HUES6 (cell line): ENCODE data around the gene PDCD2L.
A peak's percentile ranks its signal among the peaks of the same experiment; 100 is the strongest.

Experiments used
- H3K27ac ChIP-seq: 2 replicates; pipeline ENCODE4 v1.7.0; 2013; ENCODE audit warnings: low read depth, mild to moderate bottlenecking, low read length, inconsistent platforms
- H3K27me3 ChIP-seq: 2 replicates; pipeline ENCODE4 v1.6.1; 2013; ENCODE audit warnings: low read length; ENCODE audit not compliant: control insufficient read depth, insufficient read depth
- H3K36me3 ChIP-seq: 2 replicates; pipeline ENCODE4 v1.6.1; 2013; ENCODE audit warnings: low read length; ENCODE audit not compliant: control insufficient read depth, insufficient read depth
- H3K4me1 ChIP-seq: 2 replicates; pipeline ENCODE4 v1.6.1; 2013; ENCODE audit warnings: low read length; ENCODE audit not compliant: control insufficient read depth, insufficient read depth
- H3K4me3 ChIP-seq: 2 replicates; pipeline ENCODE4 v1.5.1; 2013; ENCODE audit warnings: low read depth, low read length
- H3K9ac ChIP-seq: one replicate; pipeline ENCODE4 v1.6.1; 2013; ENCODE audit warnings: mild to moderate bottlenecking, low read length
- H3K9me3 ChIP-seq: 2 replicates; pipeline ENCODE4 v1.6.1; 2013; ENCODE audit warnings: low read depth, low read length; ENCODE audit not compliant: control insufficient read depth, insufficient read depth

The PDCD2L gene

GRCh38 chr19:34426096-34426661, 22.0 kb downstream of the PDCD2L start:
- Histone ChIP-seq H3K9ac (no peak overlapping the region), H3K36me3 (peaks cover 37% of the 10 kb centered on the region), H3K27ac (no peak overlapping the region), H3K4me1 (peaks cover 5% of the 10 kb centered on the region; the same call in 1 of the 2 replicates), H3K4me3 (no peak overlapping the region), H3K27me3 (no peaks in the 10 kb centered on the region), H3K9me3 (no peaks in the 10 kb centered on the region)

GRCh38 chr19:34428549-34429285, 24.5 kb downstream of the PDCD2L start:
- peaks cover 47% of the 10 kb centered on the region for H3K36me3 ChIP-seq
- peak overlapping the region; percentile 93 for H3K9ac ChIP-seq
- no peaks in the 10 kb centered on the region for H3K27me3 ChIP-seq
- no peaks in the 10 kb centered on the region for H3K9me3 ChIP-seq
- H3K27ac ChIP-seq = peak overlapping the region; percentile 99
- H3K4me3 ChIP-seq = peak overlapping the region; percentile 100
- H3K4me1 ChIP-seq = peaks cover 5% of the 10 kb centered on the region; the same call in 1 of the 2 replicates

- H3K27ac ChIP-seq = no peak overlapping the region
- H3K9me3 ChIP-seq = no peaks in the 10 kb centered on the region
- H3K4me1 ChIP-seq = peaks cover 5% of the 10 kb centered on the region; the same call in 1 of the 2 replicates
- peak overlapping the region; percentile 100 for H3K4me3 ChIP-seq
- H3K9ac ChIP-seq = no peak overlapping the region
- no peaks in the 10 kb centered on the region for H3K27me3 ChIP-seq
- H3K36me3 ChIP-seq = peaks cover 47% of the 10 kb centered on the region
These were observed 25.4 kb downstream of the PDCD2L start for GRCh38 chr19:34429553-34429952.

GRCh38 chr19:34430738-34431625, 26.8 kb downstream of the PDCD2L start:
- H3K9me3 ChIP-seq = no peaks in the 10 kb centered on the region
- peaks cover 55% of the 10 kb centered on the region for H3K36me3 ChIP-seq
- no peak overlapping the region for H3K27ac ChIP-seq
- H3K4me3 ChIP-seq = peak overlapping the region; percentile 100; the same call in 1 of the 2 replicates
- no peaks in the 10 kb centered on the region for H3K27me3 ChIP-seq
- H3K9ac ChIP-seq = no peak overlapping the region
- H3K4me1 ChIP-seq = peaks cover 5% of the 10 kb centered on the region; the same call in 1 of the 2 replicates

- Histone ChIP-seq H3K27me3 (no peaks in the 10 kb centered on the region), H3K4me3 (no peak overlapping the region), H3K9me3 (no peaks in the 10 kb centered on the region), H3K4me1 (peaks cover 5% of the 10 kb centered on the region; the same call in 1 of the 2 replicates), H3K36me3 (peaks cover 57% of the 10 kb centered on the region), H3K27ac (no peak overlapping the region), H3K9ac (no peak overlapping the region)
These were observed 27.6 kb downstream of the PDCD2L start for GRCh38 chr19:34431681-34432402.

- Histone ChIP-seq H3K36me3 (peaks cover 66% of the 10 kb centered on the region), H3K4me3 (no peak overlapping the region), H3K27me3 (no peaks in the 10 kb centered on the region), H3K4me1 (peaks cover 5% of the 10 kb centered on the region; the same call in 1 of the 2 replicates), H3K9me3 (no peaks in the 10 kb centered on the region), H3K9ac (no peak overlapping the region), H3K27ac (no peak overlapping the region)
These were observed 28.6 kb downstream of the PDCD2L start for GRCh38 chr19:34432797-34433196.

GRCh38 chr19:34436716-34437115, 32.5 kb downstream of the PDCD2L start:
- no peak overlapping the region for H3K27ac ChIP-seq
- H3K4me1 ChIP-seq = no peaks in the 10 kb centered on the region
- peaks cover 90% of the 10 kb centered on the region for H3K36me3 ChIP-seq
- no peak overlapping the region for H3K4me3 ChIP-seq
- no peak overlapping the region for H3K9ac ChIP-seq
- no peaks in the 10 kb centered on the region for H3K27me3 ChIP-seq
- H3K9me3 ChIP-seq = no peaks in the 10 kb centered on the region

- H3K4me3 ChIP-seq = no peak overlapping the region
- no peak overlapping the region for H3K27ac ChIP-seq
- no peaks in the 10 kb centered on the region for H3K27me3 ChIP-seq
- H3K9ac ChIP-seq = no peak overlapping the region
- H3K4me1 ChIP-seq = no peaks in the 10 kb centered on the region
- H3K36me3 ChIP-seq = peaks cover 95% of the 10 kb centered on the region
- no peaks in the 10 kb centered on the region for H3K9me3 ChIP-seq
These were observed 44.0 kb downstream of the PDCD2L start for GRCh38 chr19:34448191-34448590.

- Histone ChIP-seq H3K36me3 (peaks cover 92% of the 10 kb centered on the region), H3K4me3 (no peak overlapping the region), H3K27me3 (no peaks in the 10 kb centered on the region), H3K4me1 (no peaks in the 10 kb centered on the region), H3K9me3 (no peaks in the 10 kb centered on the region), H3K27ac (no peak overlapping the region), H3K9ac (no peak overlapping the region)
These were observed 48.5 kb downstream of the PDCD2L start for GRCh38 chr19:34452723-34453122.

- peaks cover 90% of the 10 kb centered on the region for H3K36me3 ChIP-seq
- no peaks in the 10 kb centered on the region for H3K9me3 ChIP-seq
- no peaks in the 10 kb centered on the region for H3K4me1 ChIP-seq
- H3K27ac ChIP-seq = no peak overlapping the region
- no peaks in the 10 kb centered on the region for H3K27me3 ChIP-seq
- H3K4me3 ChIP-seq = no peak overlapping the region
- no peak overlapping the region for H3K9ac ChIP-seq
These were observed 49.9 kb downstream of the PDCD2L start for GRCh38 chr19:34454091-34454490.
